ENCODE data around the gene NTNG1.

The NTNG1 gene

GRCh38 chr1:107443027-107443426 is 302.2 kb downstream of the NTNG1 start:
- H3K27me3 ChIP-seq (ENCODE audit: insufficient read depth, poor library complexity, severe bottlenecking), result no peaks in the 10 kb centered on the region
- TF ChIP-seq, protein P1, sequence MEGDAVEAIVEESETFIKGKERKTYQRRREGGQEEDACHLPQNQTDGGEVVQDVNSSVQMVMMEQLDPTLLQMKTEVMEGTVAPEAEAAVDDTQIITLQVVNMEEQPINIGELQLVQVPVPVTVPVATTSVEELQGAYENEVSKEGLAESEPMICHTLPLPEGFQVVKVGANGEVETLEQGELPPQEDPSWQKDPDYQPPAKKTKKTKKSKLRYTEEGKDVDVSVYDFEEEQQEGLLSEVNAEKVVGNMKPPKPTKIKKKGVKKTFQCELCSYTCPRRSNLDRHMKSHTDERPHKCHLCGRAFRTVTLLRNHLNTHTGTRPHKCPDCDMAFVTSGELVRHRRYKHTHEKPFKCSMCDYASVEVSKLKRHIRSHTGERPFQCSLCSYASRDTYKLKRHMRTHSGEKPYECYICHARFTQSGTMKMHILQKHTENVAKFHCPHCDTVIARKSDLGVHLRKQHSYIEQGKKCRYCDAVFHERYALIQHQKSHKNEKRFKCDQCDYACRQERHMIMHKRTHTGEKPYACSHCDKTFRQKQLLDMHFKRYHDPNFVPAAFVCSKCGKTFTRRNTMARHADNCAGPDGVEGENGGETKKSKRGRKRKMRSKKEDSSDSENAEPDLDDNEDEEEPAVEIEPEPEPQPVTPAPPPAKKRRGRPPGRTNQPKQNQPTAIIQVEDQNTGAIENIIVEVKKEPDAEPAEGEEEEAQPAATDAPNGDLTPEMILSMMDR (IDR thresholded peaks at IDR 0.05; ENCODE audit: insufficient read depth, low read length), result no peak
- TF ChIP-seq POLR2AphosphoS5 (IDR thresholded peaks at IDR 0.05; ENCODE audit: low read depth), result no peak
- no peak for TF ChIP-seq GABPA (IDR thresholded peaks at IDR 0.05; ENCODE audit: low read depth)
- TF ChIP-seq REST (IDR thresholded peaks at IDR 0.05; ENCODE audit: insufficient replicate concordance, low read depth), result no peak
- no peak for TF ChIP-seq SPI1 (IDR thresholded peaks at IDR 0.05; ENCODE audit: borderline replicate concordance, low read depth)
- H3K4me3 ChIP-seq (replicated peaks; ENCODE audit: insufficient read depth, low read length), result no peak overlapping the region
- no peak overlapping the region for H3K27ac ChIP-seq (replicated peaks)
- no peak for DNase-seq (ENCODE audit: low read depth in 1 of 2, low spot score in 1 of 2)

DNA sequence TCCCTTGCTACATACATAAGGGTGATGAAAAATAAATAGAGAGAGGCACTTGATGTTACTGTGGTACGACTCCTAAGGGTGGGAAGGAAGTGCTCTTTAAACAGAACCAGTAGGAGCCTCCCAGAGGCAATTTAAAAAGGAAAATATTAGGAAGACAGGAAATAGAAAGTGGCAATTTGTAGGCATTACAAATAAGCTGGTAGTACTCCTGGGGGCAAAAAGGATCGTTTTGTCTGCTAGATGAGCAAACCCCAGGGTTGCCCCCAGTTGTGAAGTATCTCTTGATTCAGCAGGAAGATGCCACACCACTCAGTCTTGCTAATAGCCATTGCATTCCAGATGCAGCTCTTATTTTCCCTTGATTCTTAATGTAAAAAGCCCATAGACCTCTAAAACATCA is 303.0 kb downstream of the NTNG1 start:
- TF ChIP-seq, protein P1 (IDR thresholded peaks at IDR 0.05; ENCODE audit: insufficient read depth, low read length), result no peak
- no peak for TF ChIP-seq POLR2AphosphoS5 (IDR thresholded peaks at IDR 0.05; ENCODE audit: low read depth)
- TF ChIP-seq REST (IDR thresholded peaks at IDR 0.05; ENCODE audit: insufficient replicate concordance, low read depth), result no peak
- no peak for TF ChIP-seq SPI1 (IDR thresholded peaks at IDR 0.05; ENCODE audit: borderline replicate concordance, low read depth)
- TF ChIP-seq GABPA (IDR thresholded peaks at IDR 0.05; ENCODE audit: low read depth), result no peak
- H3K4me3 ChIP-seq (replicated peaks; ENCODE audit: insufficient read depth, low read length), result no peak overlapping the region
- DNase-seq (ENCODE audit: low read depth in 1 of 2, low spot score in 1 of 2), result no peak

GRCh38 chr1:107444302-107444701 is 303.5 kb downstream of the NTNG1 start:
- TF ChIP-seq SPI1 (IDR thresholded peaks at IDR 0.05; ENCODE audit: borderline replicate concordance, low read depth) (no peak), GABPA (IDR thresholded peaks at IDR 0.05; ENCODE audit: low read depth) (no peak), POLR2AphosphoS5 (IDR thresholded peaks at IDR 0.05; ENCODE audit: low read depth) (no peak), REST (IDR thresholded peaks at IDR 0.05; ENCODE audit: insufficient replicate concordance, low read depth) (no peak)
- TF ChIP-seq, protein P1 (IDR thresholded peaks at IDR 0.05; ENCODE audit: insufficient read depth, low read length), result no peak
- no peak for DNase-seq (ENCODE audit: low read depth in 1 of 2, low spot score in 1 of 2)
- no peak overlapping the region for H3K4me3 ChIP-seq (replicated peaks; ENCODE audit: insufficient read depth, low read length)
- H3K27me3 ChIP-seq (ENCODE audit: insufficient read depth, poor library complexity, severe bottlenecking), result no peaks in the 10 kb centered on the region
- H3K27ac ChIP-seq (replicated peaks), result no peak overlapping the region

More for the DNA sequence above, 303.0 kb downstream of the NTNG1 start:
- H3K27ac ChIP-seq (replicated peaks), result no peak overlapping the region
- no peaks in the 10 kb centered on the region for H3K27me3 ChIP-seq (ENCODE audit: insufficient read depth, poor library complexity, severe bottlenecking)
